ENCODE results near the gene POLR2H.

DNA sequence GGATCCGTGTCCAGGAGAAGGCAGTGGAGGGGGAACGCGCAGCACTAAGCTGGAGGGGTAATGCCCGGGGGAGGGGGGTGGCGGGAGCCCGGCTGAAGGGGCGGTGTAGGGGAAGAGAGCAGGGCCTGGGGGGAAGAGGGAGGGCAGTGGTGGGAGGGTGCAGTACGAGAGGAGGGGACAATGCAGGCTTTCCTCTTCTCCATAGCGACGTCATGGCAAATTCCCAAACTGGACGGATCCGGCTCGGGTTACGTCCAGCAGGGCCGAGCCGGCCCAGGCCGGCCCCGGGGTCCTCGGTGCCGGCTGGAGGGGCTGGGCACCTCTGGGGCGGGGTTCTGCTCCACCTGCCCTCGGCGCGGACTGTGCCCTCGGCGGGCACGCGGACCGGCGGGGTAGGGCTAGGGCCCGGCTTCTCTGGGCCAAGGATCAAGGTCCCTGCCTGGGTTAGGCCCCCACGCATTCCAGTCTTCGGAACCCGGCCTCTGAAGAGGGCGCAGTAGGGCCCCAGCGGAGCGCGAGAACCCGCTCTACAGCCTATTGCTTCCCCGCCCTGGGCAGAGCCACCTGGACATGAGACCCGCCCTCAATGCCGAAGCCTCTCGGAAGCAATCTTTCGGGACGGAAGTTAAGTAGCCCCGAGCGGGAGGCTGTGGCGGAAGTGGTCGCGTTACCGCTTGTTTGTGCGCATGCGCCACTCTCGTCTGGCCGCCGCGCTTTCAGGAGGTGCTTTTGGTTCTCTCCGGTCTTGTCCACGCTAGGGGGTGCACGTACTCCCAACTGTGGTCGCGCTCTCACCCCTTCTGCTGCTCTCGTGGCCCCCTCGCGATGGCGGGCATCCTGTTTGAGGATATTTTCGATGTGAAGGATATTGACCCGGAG is 1.4 kb downstream of the POLR2H start:
- TF ChIP-seq, protein P1, sequence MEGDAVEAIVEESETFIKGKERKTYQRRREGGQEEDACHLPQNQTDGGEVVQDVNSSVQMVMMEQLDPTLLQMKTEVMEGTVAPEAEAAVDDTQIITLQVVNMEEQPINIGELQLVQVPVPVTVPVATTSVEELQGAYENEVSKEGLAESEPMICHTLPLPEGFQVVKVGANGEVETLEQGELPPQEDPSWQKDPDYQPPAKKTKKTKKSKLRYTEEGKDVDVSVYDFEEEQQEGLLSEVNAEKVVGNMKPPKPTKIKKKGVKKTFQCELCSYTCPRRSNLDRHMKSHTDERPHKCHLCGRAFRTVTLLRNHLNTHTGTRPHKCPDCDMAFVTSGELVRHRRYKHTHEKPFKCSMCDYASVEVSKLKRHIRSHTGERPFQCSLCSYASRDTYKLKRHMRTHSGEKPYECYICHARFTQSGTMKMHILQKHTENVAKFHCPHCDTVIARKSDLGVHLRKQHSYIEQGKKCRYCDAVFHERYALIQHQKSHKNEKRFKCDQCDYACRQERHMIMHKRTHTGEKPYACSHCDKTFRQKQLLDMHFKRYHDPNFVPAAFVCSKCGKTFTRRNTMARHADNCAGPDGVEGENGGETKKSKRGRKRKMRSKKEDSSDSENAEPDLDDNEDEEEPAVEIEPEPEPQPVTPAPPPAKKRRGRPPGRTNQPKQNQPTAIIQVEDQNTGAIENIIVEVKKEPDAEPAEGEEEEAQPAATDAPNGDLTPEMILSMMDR (IDR thresholded peaks at IDR 0.05) = peak; percentile 69
- no peak for TF ChIP-seq EZH2 (IDR thresholded peaks at IDR 0.05; ENCODE audit: borderline replicate concordance, insufficient read depth, low read depth, low read length, poor library complexity, severe bottlenecking)
